Kidney (tissue), 14 donors: ENCODE results near the gene SLC12A7. TPM values are rescaled to one million over a fixed set of nuclear protein-coding genes. Genes with fewer than 3 reads are reported as not detected.

Experiments used
- DNase-seq, 5 donors: peaks; one replicate each; pipeline ENCODE4 v3.0.0-alpha.2; 2013 to 2020
- FAIRE-seq: peaks from 2 replicates; lab custom pipeline; 2012; peaks lifted over from hg19 to GRCh38; lab: Jason Lieb, UNC
- H3K27ac ChIP-seq, 2 donors: one replicate each; pipeline ENCODE4 v1.7.0; 2013; ENCODE audit warnings: low read depth in 2 of 2, low read length in 2 of 2, inconsistent platforms in 1 of 2
- H3K27me3 ChIP-seq: one replicate; pipeline ENCODE4 v1.7.1; 2013; ENCODE audit warnings: low read length, inconsistent platforms; ENCODE audit not compliant: control insufficient read depth, insufficient read depth
- H3K36me3 ChIP-seq, 3 donors: one replicate each; pipeline versions ENCODE4 v1.7.0 to v1.7.1; 2013; ENCODE audit warnings: low read length in 3 of 3, control low read depth in 1 of 3, inconsistent platforms in 1 of 3; ENCODE audit not compliant: insufficient read depth in 3 of 3, control insufficient read depth in 2 of 3
- H3K4me1 ChIP-seq, 3 donors: one replicate each; pipeline versions ENCODE4 v1.7.0 to v1.7.1; 2013; ENCODE audit warnings: low read length in 3 of 3, inconsistent platforms in 1 of 3, low read depth in 1 of 3; ENCODE audit not compliant: control insufficient read depth in 2 of 3, insufficient read depth in 2 of 3
- H3K4me3 ChIP-seq, 3 donors: one replicate each; pipeline versions ENCODE4 v1.7.0 to v1.8.1; 2013; ENCODE audit warnings: low read length in 3 of 3, control low read depth in 1 of 3, inconsistent platforms in 1 of 3
- H3K9ac ChIP-seq, 3 donors: one replicate each; pipeline versions ENCODE4 v1.7.0 to v1.7.1; 2013; ENCODE audit warnings: low read length in 3 of 3, control low read depth in 1 of 3, inconsistent platforms in 1 of 3
- H3K9me3 ChIP-seq, 3 donors: one replicate each; pipeline versions ENCODE4 v1.7.0 to v1.7.1; 2013; ENCODE audit warnings: low read length in 3 of 3, control low read depth in 1 of 3, inconsistent platforms in 1 of 3; ENCODE audit not compliant: control insufficient read depth in 2 of 3, insufficient read depth in 1 of 3
- CTCF ChIP-seq: IDR thresholded peaks from 3 replicates; pipeline ENCODE4 v1.5.1; 2012; ENCODE audit warnings: mild to moderate bottlenecking, moderate library complexity, borderline replicate concordance; ENCODE audit not compliant: insufficient read depth; ENCODE audit errors: extremely low read depth
- intact Hi-C: fragments of 100-400 bp; cut with DNase I; formaldehyde crosslinking; loops from one replicate; pipeline ENCODE4 v1.11.1; 2022
- polyA plus RNA-seq: library from polyadenylated mRNA; stranded (reverse); fragments of 350-450 nt; fragmentation: Illumina TruSeq; extraction: RNeasy Lipid Tissue Mini Kit (QIAGEN cat#74804); gene quantifications from one replicate; pipeline ENCODE4 v1.2.3, GENCODE V29; 2014; ENCODE audit warnings: low read depth, low replicate concordance; ENCODE audit not compliant: insufficient read depth
- total RNA-seq: library from RNA; stranded (reverse); fragmentation: NEBNext Ultra II Directional; extraction: Animal tissue kit (Norgen Biotek cat#: 25700); gene quantifications from one replicate; pipeline ENCODE4 v1.2.1, GENCODE V29; 2021
- donor health status: control.
- donor health status: control.
- donor health status: control.
- donor health status: control.
- donor health status: control.
- donor health status: DM: yes; HTN: yes; CAD: no.
- donor health status: Normal renal cell carcinoma (clear cell type).

SLC12A7 gene
- total and polyA plus RNA-seq, 2 donors from 2014 or later, result 28.2 to 92.9 TPM

GRCh38 chr5:1115123-1115815, 3.4 kb upstream of the SLC12A7 start:
- Histone ChIP-seq H3K9me3 (no peaks in the 10 kb centered on the region), H3K9ac (no peak overlapping the region), H3K36me3 (no peaks in the 10 kb centered on the region), H3K4me3 (no peak overlapping the region), H3K4me1 (peaks cover 0 to 15% (median 4%) of the 10 kb centered on the region in 3 donors), H3K27me3 (no peaks in the 10 kb centered on the region), H3K27ac (no peak overlapping the region)
- DNase-seq, result no peak
- FAIRE-seq, result no peak
- intact Hi-C loops, result no loop called here
- no peak for TF ChIP-seq CTCF

- H3K4me1 ChIP-seq, result peaks cover 0 to 23% (median 4%) of the 10 kb centered on the region in 3 donors
- FAIRE-seq (no peak), DNase-seq (no peak)
- H3K9ac ChIP-seq, result no peak overlapping the region
- H3K9me3 ChIP-seq, result no peaks in the 10 kb centered on the region
- no peak overlapping the region for H3K27ac ChIP-seq
- no peak for TF ChIP-seq CTCF
- intact Hi-C loops, result no loop called here
- H3K27me3 ChIP-seq, result no peaks in the 10 kb centered on the region
- H3K4me3 ChIP-seq, result no peak overlapping the region
- H3K36me3 ChIP-seq, result no peaks in the 10 kb centered on the region
Measured at GRCh38 chr5:1113805-1114586, 2.1 kb upstream of the SLC12A7 start.

- H3K27me3 ChIP-seq, result no peaks in the 10 kb centered on the region
- peaks cover 0 to 23% (median 4%) of the 10 kb centered on the region in 3 donors for H3K4me1 ChIP-seq
- FAIRE-seq, result no peak
- intact Hi-C loops, result no loop called here
- H3K27ac ChIP-seq, result no peak overlapping the region
- no peak for DNase-seq
- no peaks in the 10 kb centered on the region for H3K36me3 ChIP-seq
- no peaks in the 10 kb centered on the region for H3K9me3 ChIP-seq
- no peak overlapping the region for H3K9ac ChIP-seq
- no peak for TF ChIP-seq CTCF
- no peak overlapping the region for H3K4me3 ChIP-seq
Measured at GRCh38 chr5:1113332-1113690, 1.4 kb upstream of the SLC12A7 start.
